ENCODE data around the gene FES.

Gene FES

GRCh38 chr15:90877315-90877714 is 7.0 kb upstream of the FES start:
- DNase-seq (ENCODE audit: extremely low read depth, low read depth): no peak
- TF ChIP-seq CTCF (IDR thresholded peaks at IDR 0.05; ENCODE audit: low read depth, low read length): no peak

GRCh38 chr15:90877996-90878395 is 6.3 kb upstream of the FES start:
- no peak for DNase-seq (ENCODE audit: extremely low read depth, low read depth)
- no peak for TF ChIP-seq CTCF (IDR thresholded peaks at IDR 0.05; ENCODE audit: low read depth, low read length)

- DNase-seq (ENCODE audit: extremely low read depth, low read depth): no peak
- TF ChIP-seq CTCF (IDR thresholded peaks at IDR 0.05; ENCODE audit: low read depth, low read length): no peak
Measured at GRCh38 chr15:90878660-90879059, 5.6 kb upstream of the FES start.

- DNase-seq (ENCODE audit: extremely low read depth, low read depth): no peak
- no peak for TF ChIP-seq CTCF (IDR thresholded peaks at IDR 0.05; ENCODE audit: low read depth, low read length)
Measured at GRCh38 chr15:90879730-90880366, 4.5 kb upstream of the FES start.

- DNase-seq (ENCODE audit: extremely low read depth, low read depth): no peak
- no peak for TF ChIP-seq CTCF (IDR thresholded peaks at IDR 0.05; ENCODE audit: low read depth, low read length)
Measured at GRCh38 chr15:90880381-90881145, 3.7 kb upstream of the FES start.

GRCh38 chr15:90881181-90881977 is 2.9 kb upstream of the FES start:
- DNase-seq (ENCODE audit: extremely low read depth, low read depth): no peak
- no peak for TF ChIP-seq CTCF (IDR thresholded peaks at IDR 0.05; ENCODE audit: low read depth, low read length)
